ENCODE data around the gene FNDC10. TPM values are rescaled to one million over a fixed set of nuclear protein-coding genes. Genes with fewer than 3 reads are reported as not detected.

The FNDC10 gene
- total and polyA plus RNA-seq, 9 of the 15 experiments (the other 6 are each of a cell fraction or from before 2014, with no cell fraction given) = 0.08 to 6.3 (median 1.6) TPM

DNA sequence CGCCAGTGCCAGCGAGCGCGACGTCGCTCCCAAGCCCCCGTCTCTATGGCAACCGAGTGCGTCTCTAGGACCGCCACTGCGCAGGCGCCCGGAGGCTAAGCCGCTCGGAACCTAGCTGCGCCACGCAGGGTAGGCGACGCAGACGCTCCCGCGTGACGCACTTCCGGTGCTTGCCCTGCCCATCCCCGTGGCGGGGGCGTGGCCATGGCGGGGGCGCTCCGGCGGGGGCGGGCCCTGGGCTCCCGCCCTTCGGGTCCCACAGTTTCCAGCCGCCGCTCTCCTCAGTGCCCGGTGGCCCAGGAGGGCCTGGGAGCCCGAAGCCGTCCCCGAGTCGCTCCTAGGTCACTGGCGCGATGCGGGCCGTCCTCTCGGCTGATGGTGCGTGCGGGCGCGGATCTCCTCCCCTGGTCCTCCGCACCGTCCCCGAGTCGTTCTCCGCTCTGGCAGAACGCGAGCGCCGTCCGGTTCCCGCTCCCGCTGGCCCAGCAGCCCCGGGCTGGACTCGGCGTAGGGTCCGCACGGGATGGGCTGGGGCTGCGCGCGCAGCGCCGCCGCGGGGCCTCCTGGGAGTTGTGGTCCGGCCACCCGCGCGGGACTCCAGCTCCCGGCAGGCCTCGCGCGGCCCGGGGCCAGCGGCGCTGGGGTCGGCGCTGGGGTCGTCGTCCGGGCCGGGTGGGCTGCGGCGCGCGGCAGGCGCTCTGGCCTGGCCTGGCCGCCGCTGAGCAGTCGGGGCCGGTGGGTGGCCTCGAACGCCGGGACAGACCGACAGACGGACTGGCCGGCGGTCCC lies 15.5 kb upstream of the FNDC10 start, which contains the start of gene MIB2 (continued):
- TF ChIP-seq, protein P1, sequence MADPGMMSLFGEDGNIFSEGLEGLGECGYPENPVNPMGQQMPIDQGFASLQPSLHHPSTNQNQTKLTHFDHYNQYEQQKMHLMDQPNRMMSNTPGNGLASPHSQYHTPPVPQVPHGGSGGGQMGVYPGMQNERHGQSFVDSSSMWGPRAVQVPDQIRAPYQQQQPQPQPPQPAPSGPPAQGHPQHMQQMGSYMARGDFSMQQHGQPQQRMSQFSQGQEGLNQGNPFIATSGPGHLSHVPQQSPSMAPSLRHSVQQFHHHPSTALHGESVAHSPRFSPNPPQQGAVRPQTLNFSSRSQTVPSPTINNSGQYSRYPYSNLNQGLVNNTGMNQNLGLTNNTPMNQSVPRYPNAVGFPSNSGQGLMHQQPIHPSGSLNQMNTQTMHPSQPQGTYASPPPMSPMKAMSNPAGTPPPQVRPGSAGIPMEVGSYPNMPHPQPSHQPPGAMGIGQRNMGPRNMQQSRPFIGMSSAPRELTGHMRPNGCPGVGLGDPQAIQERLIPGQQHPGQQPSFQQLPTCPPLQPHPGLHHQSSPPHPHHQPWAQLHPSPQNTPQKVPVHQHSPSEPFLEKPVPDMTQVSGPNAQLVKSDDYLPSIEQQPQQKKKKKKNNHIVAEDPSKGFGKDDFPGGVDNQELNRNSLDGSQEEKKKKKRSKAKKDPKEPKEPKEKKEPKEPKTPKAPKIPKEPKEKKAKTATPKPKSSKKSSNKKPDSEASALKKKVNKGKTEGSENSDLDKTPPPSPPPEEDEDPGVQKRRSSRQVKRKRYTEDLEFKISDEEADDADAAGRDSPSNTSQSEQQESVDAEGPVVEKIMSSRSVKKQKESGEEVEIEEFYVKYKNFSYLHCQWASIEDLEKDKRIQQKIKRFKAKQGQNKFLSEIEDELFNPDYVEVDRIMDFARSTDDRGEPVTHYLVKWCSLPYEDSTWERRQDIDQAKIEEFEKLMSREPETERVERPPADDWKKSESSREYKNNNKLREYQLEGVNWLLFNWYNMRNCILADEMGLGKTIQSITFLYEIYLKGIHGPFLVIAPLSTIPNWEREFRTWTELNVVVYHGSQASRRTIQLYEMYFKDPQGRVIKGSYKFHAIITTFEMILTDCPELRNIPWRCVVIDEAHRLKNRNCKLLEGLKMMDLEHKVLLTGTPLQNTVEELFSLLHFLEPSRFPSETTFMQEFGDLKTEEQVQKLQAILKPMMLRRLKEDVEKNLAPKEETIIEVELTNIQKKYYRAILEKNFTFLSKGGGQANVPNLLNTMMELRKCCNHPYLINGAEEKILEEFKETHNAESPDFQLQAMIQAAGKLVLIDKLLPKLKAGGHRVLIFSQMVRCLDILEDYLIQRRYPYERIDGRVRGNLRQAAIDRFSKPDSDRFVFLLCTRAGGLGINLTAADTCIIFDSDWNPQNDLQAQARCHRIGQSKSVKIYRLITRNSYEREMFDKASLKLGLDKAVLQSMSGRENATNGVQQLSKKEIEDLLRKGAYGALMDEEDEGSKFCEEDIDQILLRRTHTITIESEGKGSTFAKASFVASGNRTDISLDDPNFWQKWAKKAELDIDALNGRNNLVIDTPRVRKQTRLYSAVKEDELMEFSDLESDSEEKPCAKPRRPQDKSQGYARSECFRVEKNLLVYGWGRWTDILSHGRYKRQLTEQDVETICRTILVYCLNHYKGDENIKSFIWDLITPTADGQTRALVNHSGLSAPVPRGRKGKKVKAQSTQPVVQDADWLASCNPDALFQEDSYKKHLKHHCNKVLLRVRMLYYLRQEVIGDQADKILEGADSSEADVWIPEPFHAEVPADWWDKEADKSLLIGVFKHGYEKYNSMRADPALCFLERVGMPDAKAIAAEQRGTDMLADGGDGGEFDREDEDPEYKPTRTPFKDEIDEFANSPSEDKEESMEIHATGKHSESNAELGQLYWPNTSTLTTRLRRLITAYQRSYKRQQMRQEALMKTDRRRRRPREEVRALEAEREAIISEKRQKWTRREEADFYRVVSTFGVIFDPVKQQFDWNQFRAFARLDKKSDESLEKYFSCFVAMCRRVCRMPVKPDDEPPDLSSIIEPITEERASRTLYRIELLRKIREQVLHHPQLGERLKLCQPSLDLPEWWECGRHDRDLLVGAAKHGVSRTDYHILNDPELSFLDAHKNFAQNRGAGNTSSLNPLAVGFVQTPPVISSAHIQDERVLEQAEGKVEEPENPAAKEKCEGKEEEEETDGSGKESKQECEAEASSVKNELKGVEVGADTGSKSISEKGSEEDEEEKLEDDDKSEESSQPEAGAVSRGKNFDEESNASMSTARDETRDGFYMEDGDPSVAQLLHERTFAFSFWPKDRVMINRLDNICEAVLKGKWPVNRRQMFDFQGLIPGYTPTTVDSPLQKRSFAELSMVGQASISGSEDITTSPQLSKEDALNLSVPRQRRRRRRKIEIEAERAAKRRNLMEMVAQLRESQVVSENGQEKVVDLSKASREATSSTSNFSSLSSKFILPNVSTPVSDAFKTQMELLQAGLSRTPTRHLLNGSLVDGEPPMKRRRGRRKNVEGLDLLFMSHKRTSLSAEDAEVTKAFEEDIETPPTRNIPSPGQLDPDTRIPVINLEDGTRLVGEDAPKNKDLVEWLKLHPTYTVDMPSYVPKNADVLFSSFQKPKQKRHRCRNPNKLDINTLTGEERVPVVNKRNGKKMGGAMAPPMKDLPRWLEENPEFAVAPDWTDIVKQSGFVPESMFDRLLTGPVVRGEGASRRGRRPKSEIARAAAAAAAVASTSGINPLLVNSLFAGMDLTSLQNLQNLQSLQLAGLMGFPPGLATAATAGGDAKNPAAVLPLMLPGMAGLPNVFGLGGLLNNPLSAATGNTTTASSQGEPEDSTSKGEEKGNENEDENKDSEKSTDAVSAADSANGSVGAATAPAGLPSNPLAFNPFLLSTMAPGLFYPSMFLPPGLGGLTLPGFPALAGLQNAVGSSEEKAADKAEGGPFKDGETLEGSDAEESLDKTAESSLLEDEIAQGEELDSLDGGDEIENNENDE (IDR thresholded peaks at IDR 0.05; ENCODE audit: low read depth, low read length) = no peak
- TF ChIP-seq IRF2 (CRISPR knock-in tag; IDR thresholded peaks at IDR 0.05) (no peak), BRD9 (IDR thresholded peaks at IDR 0.05; ENCODE audit: low read depth, partially characterized antibody) (peak; percentile 59), TRIM24 (IDR thresholded peaks at IDR 0.05) (0 out of 4 replicates have a peak, but pooled peaks of 1 of the 2 experiments have one; percentile 24), ZNF444 (CRISPR knock-in tag; IDR thresholded peaks at IDR 0.05) (no peak), FOXA1 (IDR thresholded peaks at IDR 0.05; ENCODE audit: borderline replicate concordance) (no peak), RBBP5 (IDR thresholded peaks at IDR 0.05; ENCODE audit: borderline replicate concordance, insufficient read depth, low read length, poor library complexity, severe bottlenecking) (peak; percentile 83), ATF1 (CRISPR knock-in tag; IDR thresholded peaks at IDR 0.05) (peak; percentile 98), ATF1 (tag; IDR thresholded peaks at IDR 0.05) (peak; percentile 99), ZNF695 (CRISPR knock-in tag; IDR thresholded peaks at IDR 0.05) (no peak), PPARD (CRISPR knock-in tag; IDR thresholded peaks at IDR 0.05) (no peak), ZNF347 (CRISPR knock-in tag; IDR thresholded peaks at IDR 0.05; ENCODE audit: low read depth) (no peak), ZNF133 (CRISPR knock-in tag; IDR thresholded peaks at IDR 0.05) (no peak)
- TF ChIP-seq, protein P2, sequence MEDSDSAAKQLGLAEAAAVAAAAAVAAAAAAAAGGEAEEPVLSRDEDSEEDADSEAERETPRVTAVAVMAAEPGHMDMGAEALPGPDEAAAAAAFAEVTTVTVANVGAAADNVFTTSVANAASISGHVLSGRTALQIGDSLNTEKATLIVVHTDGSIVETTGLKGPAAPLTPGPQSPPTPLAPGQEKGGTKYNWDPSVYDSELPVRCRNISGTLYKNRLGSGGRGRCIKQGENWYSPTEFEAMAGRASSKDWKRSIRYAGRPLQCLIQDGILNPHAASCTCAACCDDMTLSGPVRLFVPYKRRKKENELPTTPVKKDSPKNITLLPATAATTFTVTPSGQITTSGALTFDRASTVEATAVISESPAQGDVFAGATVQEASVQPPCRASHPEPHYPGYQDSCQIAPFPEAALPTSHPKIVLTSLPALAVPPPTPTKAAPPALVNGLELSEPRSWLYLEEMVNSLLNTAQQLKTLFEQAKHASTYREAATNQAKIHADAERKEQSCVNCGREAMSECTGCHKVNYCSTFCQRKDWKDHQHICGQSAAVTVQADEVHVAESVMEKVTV (CRISPR knock-in tag; IDR thresholded peaks at IDR 0.05) = no peak

All from K562 (cell line).